Iris pigment epithelial cell (primary cell): ENCODE results near the gene RRAS2.

Experiments used
- DNase-seq: peaks from one replicate; pipeline ENCODE4 v3.0.0-alpha.2; 2011; ENCODE audit warnings: low read depth

Gene RRAS2

GRCh38 chr11:14336507-14337503, 22.2 kb downstream of the RRAS2 start:
- DNase-seq, result peak; percentile 99

GRCh38 chr11:14335712-14336111, 23.3 kb downstream of the RRAS2 start:
- DNase-seq, result no peak

- no peak for DNase-seq
Observed at GRCh38 chr11:14334893-14335292, 24.1 kb downstream of the RRAS2 start.

- DNase-seq, result no peak
Observed at GRCh38 chr11:14334192-14334591, 24.8 kb downstream of the RRAS2 start.

GRCh38 chr11:14331476-14332136, 27.4 kb downstream of the RRAS2 start:
- DNase-seq, result no peak

GRCh38 chr11:14330881-14331280, 28.1 kb downstream of the RRAS2 start:
- no peak for DNase-seq

- no peak for DNase-seq
Observed at GRCh38 chr11:14329702-14330101, 29.3 kb downstream of the RRAS2 start.

GRCh38 chr11:14327116-14327515, 31.9 kb downstream of the RRAS2 start:
- no peak for DNase-seq

GRCh38 chr11:14323118-14323676, 35.8 kb downstream of the RRAS2 start:
- DNase-seq, result no peak

- no peak for DNase-seq
Observed at GRCh38 chr11:14322510-14322909, 36.5 kb downstream of the RRAS2 start.

- DNase-seq, result peak; percentile 86
Observed at GRCh38 chr11:14320020-14320419, 39.0 kb downstream of the RRAS2 start.

GRCh38 chr11:14318581-14318981, 40.4 kb downstream of the RRAS2 start:
- peak; percentile 59 for DNase-seq

GRCh38 chr11:14317659-14318325, 41.2 kb downstream of the RRAS2 start:
- no peak for DNase-seq

GRCh38 chr11:14315130-14315529, 43.9 kb downstream of the RRAS2 start:
- DNase-seq, result no peak

- no peak for DNase-seq
Observed at GRCh38 chr11:14314127-14314526, 44.9 kb downstream of the RRAS2 start.

GRCh38 chr11:14312736-14313438, 46.1 kb downstream of the RRAS2 start:
- peak; percentile 62 for DNase-seq

- DNase-seq, result peak; percentile 41
Observed at GRCh38 chr11:14310679-14311078, 48.3 kb downstream of the RRAS2 start.

- peak; percentile 33 for DNase-seq
Observed at GRCh38 chr11:14309425-14310192, 49.4 kb downstream of the RRAS2 start.

GRCh38 chr11:14308897-14309387, 50.0 kb downstream of the RRAS2 start:
- DNase-seq, result no peak

GRCh38 chr11:14308114-14308896, 50.7 kb downstream of the RRAS2 start:
- DNase-seq, result peak; percentile 75
